NCI-H2107 treated with DMSO at 0.1 percent for 48 hours (cell line): ENCODE results near the gene RASGRF2.
"Not testable (repeated sequence)": the region's sequence is repeated elsewhere in the genome, so short reads cannot be mapped to it uniquely, and the experiment has no call there.

ENCODE experiments used
- DNase-seq: peaks from one replicate; lab custom pipeline; 2025; ENCODE audit not compliant: unreplicated experiment; lab: John Stamatoyannopoulos, UW

Gene RASGRF2

DNA sequence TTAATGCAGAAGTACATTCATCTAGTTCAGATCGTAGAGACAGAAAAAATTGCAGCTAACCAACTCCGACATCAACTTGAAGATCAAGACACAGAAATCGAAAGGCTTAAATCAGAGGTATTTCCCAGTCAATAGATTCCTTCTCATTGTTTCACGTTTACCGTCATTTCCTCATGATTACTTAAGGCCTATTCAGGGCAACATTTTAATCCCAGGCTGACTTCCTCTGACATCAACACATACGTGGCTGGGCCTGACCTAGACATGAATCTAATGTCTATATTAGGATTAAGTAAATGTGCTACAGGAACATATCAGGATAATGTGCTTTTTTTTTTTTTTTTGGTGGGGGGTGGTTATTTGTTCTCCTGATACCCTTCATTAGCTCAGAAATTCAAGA, 107.9 kb downstream of the RASGRF2 start:
- DNase-seq: no peak

DNA sequence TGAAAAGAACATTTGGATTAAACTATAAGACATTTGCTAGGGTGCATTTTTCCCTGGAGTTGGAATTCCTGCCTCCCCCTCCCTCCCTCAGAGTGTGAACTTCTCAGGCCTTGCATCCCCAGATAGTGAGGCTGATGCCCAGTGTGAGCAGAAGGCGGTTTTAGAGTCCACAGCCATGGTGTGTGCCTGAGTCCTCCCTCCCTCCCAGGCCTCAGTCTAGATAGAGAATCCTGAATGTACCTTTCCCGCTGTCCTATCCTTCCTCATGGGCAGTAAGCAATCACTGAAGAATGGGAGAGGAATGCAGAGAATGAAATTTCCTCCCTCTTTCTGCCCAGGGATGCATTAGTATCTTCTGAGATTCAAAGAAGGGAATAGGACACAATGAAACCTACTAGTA, 108.5 kb downstream of the RASGRF2 start:
- no peak for DNase-seq

DNA sequence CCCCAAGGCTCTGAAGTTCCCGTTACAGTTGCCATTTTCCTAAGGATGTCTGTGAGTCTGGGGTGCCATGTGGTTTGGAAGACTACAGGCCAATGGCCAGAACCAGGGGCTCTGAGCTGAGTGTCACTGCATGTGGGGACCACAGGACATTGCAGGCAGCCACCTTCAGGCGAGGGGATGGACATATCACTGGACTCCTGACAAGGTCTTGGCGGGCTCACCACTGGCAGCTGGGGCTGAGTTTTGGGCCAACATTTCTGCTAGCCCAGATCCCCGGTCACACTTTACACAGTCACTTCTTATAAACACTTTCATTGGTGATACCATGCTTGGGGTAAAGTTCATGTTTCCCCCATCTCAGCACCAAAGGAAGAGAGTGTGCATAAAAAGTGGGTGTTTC, 109.8 kb downstream of the RASGRF2 start:
- DNase-seq: no peak

DNA sequence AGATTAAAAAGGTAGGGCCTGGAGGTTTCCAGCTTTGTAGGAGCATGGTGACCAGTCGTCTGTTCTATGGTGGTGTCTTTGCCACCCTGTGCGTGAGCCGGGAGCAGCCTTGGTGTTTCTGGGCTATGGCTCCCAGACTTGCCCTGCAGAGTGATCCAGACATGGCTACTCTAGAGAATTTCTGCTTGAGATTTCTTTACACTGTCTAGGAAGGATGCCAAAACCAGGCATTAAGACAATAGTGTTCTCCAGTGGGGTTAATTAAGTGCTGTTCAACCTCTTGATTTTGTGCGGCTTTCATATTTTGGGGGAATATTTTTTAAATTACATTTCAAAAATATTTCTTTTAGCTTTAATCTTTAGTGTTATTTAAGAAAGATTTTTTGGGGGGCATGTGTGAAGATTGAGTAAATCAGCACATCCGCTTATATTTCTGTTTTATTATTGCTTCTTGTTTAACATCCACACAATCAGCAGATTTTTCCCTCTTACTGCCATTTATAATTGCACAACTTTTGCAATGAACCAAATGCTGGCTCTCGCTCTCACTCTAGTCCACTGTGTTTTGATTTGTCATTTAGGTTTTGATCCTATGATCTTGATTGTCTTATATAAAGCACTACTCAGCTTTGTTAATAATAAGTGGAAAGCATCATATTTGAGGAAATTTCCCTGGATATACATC, 110.5 kb downstream of the RASGRF2 start:
- no peak for DNase-seq

DNA sequence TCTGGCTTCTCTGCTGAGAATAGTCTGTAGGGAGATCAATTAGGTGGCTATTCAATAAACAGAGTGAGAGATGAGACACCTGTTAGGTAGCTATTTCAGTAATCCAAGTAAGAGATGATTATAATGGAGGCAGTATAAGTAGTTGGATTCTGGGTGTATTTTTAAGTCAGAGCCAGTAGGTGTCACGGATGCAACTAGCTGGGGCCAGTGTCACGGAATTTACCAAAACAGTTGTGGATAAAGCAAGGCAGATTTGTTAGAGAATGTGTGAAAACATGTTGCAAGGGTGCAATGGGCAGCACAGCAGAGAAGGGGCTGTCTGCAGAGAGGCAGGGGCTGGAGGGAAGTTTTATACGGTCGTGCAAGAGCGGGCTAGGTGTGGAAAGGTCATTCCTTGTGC, 114.9 kb downstream of the RASGRF2 start:
- DNase-seq: no peak

DNA sequence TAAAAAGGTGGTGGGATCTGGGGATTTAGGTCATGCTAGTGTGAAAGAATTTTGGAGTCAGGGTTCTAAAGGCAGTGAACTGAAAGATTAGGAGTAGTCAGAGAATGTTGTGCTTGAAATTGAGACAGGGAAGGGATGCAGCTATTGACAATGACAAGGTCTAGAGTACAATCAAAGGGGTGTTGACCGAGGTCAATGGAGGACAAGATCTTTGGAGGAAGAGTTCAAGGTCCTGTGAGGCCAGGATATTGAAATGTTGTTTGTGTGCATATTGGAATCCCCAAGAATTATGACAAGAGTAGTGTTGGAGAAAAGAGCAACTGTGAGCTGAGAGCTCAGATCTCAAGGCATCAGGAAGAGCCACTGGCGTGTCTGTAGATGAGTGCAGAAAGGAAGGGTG, 116.9 kb downstream of the RASGRF2 start:
- DNase-seq: no peak

DNA sequence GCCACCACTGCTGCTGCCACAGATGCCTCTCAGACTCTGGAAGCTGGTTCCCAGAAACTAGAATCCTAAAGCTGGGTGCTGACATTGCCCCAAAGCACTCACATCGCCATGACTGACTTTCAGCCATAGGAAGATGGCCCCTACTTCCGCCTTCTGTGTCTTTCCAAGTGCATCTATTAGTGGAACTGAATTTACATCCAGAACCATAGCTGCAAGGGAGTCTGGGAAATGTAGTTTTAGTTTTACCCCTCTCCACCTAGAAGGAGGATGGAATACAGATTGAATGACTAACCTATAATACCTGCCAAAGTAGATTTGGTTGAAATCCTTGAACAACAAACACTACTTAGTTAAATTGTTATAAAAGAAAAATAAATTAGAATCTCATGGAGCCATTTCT, 118.8 kb downstream of the RASGRF2 start:
- no peak for DNase-seq

DNA sequence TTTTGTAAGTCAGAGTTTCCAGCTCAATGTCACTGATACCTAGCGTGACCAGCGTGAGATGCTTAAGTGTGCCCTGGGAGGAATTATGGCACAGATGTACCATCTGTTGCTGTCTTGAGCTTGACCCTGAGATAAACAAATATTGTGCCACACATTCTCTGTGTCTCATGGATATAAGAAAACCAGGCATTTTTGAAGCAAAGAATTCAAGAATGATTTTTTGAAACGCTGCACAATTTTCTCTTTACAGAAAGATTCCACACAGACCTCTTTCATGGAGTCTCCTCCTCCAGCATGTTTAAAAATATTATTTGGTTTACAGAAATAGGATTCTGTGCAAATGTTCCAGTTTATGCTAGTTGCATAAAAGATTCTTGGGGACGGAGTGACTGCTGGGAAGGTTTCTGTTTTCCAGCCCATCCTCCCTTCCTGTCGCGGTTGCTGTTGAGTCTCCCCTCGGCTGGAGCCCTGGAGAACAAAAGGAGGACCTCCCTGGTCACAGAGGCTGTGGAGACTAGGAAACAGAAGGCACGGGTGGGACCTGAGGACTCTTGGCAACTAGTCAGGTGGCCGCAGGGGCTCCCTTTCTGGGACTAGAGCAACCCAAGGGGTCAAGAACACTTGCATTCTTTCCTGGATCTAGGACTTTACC, 120.8 kb downstream of the RASGRF2 start:
- no peak for DNase-seq

DNA sequence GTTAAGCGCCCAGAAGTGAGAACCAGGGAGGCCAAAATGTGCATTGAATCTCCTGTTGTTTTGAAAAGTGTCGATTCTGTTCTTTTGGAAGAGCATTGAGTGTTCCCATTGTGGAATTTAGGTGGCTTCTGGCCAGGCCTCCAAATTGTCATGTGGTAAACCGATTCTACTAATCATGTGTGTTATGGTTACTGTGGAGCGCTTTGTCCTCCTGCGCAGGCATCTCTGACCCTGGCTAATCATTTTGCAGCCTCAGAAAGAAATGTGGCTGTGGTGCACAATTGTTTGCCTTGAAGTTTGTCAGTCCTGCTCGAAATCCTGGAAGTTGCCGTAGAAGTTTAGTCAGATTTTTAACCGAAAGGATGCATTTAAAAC, 121.3 kb downstream of the RASGRF2 start:
- no peak for DNase-seq

DNA sequence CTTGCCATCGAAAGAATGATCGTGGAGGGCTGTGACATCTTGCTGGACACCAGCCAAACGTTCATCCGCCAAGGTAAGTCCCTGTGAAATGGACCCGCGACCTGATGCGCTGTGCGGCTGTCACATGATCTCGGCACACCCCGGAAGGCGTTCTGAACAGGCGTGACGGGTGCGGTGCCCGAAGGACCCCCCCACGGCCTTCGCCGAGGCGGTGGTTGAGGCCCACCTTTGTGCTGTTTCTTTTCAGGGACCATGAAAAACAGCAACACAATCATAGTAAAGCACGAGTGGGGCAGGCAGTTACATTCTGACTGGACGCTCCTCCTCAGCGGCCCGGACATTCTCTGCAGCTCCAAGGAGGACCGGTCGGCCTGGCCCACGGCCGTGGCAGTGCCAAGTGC, 126.7 kb downstream of the RASGRF2 start:
- DNase-seq: no peak

DNA sequence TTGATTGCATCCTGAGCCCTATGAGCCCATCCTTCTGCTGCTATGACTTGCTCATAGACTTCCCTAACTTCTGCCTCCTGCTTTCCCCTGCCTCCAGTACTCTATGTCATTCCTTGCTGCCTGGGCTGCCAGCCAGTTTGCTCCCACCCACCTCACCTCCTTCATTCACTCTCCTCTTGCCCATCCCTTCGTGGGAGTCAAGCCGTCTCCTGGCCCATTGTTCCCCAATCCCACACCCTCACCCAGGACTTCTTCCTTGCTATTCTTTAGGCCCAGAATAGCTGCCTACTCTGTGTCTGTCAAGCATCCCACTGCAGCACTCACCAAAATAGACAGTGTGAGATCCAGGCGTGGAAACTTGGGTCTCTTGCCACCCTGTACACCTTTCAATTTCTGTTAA, 131.0 kb downstream of the RASGRF2 start:
- no peak for DNase-seq

DNA sequence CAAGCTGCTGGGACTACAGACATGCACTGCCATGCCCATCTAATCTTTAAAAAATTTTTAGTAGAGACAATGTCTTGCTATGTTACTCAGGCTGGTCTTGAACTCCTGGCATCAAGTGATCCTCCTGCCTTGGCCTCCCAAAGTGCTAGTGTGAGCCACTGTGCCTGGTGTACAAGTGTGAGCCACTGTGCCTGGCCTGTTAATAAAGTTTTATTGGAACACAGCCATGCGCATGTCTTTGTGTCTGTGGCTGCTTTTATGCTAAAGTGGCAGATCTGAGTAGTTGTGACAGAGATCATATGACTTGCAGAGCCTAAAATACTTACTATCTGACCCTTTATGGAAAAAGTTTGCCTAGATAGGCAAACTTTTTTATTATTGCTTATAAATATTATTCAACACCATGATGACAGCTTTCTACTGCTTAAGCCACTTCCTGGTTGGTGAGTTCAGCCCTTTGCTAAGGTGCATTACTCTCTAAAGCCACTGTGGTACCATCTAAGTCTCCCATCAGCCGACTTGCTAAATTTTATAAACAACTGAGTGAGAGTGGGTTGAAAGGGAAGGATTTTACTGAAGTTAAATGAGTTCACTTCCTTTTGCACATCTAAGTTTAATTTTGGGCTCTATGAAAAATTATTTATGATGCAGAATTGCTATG, 133.5 kb downstream of the RASGRF2 start:
- DNase-seq: no peak

DNA sequence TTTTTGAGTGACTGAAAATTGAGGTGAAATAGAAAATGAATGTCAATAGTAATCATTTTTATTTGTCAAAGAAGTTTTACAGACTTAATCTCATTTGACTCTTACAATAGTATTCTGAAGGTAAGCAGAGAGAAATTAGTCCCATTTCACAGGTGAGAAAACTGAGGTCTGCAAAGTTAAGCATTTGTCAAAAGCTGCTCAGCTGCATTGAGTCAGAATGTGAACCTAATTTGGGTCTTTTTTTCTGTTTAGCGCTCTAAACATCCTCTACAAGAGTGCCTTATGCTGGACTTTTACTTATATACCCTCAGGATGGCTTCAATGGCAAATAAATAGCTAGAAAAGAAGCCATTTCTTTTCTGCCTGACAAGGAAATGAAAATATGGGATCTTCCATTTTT, 135.7 kb downstream of the RASGRF2 start:
- DNase-seq: no peak

DNA sequence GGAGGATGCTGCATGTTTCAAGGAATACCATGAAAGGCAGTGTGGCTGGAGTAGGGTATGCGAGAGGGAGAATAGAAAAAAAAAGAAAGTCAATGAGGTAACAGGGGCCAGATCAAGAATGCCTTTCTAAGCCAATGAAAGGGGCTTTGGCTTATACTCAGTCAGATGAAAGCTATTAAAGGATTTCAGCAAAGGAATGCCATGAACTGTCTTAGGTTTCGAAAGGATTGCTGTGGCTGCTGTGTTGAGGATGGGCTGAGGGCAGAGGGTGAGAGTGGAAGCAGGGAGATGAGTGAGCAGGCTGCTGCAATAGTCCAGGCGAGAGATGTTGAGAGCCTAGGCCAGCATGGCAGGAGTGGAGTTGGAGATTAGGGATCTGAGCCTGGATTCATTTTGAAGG, 137.6 kb downstream of the RASGRF2 start:
- no peak for DNase-seq

DNA sequence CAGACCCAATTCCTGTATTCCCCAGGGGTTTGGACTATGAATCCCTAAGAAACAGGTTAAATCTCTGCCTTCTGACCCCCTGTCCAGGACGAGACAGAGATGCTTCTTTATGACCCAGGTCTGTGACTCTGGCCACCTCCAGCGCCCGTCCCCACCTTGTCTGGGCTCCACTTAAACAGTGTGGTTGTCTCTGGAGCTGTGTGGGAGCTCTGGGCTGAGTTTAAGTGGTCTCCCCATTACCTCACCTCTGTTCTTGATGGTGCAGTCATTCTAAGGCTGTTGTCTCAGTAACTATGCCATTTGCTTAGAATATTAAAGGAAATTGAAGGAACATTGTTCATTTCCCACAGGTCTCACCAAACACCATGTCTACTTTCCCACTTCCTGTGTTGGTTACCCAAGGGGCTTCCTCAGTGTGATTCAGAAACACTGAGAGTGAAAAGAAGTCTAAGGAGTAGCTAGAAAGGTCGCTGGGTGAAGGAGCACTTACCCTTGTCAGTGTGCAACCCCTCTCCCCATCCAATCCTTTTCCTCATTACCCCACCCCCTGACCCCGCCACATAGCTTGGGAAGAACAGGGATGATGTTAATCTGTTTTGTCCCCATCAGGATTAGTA, 145.2 kb downstream of the RASGRF2 start:
- DNase-seq: no peak

DNA sequence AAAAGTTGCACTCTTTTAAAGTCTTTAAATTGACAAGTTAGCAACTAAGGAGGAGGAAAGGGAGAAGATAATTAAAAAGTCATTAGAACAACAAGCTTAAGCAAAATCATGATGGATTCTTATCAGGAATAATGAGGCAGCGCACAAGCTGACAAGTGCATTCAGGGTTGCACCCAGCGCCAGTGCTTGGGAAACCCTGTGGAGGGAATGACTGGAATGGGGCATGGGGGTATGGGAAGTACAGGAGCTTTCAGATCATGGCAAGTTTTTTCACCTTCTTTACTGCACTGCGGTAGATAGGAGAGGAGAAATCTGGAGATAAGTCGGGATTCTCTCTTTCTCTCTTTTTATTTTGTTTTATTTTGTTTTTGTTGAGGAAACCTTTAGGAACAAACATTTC, 155.1 kb downstream of the RASGRF2 start:
- no peak for DNase-seq

DNA sequence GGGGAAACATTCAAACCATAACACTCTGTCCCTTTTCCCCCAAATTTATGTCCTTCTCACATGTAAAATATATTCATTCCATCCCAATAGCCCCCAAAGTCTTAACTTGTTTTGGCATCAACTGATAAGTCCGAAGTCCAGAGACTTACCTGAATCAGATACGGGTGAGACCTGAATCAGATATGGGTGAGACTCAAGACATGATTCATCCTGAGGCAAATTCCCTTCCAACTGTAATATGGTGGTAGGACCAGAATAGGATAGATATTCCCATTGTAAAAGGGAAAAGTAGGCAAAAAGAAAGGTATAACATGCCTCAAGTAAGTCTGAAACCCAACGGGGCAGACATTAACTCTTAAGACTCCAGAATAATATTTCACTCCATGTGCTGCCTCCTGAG, 157.4 kb downstream of the RASGRF2 start:
- no peak for DNase-seq

DNA sequence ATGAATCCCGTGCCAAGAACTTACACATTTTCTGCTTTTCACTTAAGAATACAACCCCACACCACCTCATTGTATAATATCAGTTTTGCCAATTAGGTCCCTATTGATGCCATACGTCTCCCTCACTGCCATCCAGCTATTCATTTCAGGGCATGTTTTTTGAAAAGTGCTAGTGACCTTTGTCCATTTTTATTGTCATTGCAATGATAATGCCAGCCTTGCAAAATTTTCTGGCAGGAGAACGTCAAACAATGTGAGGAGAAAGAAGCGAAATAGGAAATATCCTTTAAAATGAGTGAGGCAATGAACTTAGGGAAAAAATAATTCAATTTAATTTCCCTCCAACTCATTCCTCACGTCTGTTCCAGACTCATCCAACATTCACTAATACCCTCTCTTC, 161.1 kb downstream of the RASGRF2 start:
- DNase-seq: no peak

DNA sequence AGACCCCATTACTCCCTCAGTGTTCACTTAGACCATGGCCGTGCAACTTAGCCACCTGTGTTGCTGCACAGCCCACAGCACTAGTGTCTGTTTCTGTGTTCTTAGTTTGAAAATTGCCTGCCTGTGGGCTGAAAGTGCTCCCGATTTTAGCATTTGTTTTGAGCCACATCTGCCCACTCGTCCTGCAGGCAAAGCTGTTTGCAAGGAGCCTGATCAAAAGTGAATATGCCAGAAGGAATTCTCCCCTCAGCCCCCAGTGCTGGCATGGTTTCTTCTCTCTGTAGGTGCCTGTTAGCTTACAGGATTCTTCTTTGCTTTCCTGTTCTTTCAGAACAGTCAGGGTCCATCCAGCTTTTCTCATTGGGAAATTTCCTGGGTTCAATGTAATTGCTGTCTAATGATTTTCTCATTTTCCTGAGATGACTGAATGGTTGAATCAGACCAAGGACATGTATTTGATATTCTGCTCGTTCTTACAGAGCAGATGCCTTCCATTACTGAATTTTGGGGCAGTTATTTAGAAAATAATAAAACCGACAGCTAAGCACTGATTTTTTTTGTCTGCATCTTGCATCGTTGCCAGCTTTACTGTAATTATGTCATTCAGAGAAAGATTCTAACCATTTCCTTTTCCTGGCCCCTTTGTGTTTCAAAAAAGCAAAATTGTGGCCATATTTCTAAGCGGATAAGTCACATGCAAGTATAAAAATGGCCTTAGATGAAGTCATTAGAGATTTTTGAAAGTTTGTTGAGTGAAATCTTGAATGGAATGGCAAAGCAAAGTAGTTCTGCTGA, 161.9 kb downstream of the RASGRF2 start:
- no peak for DNase-seq

DNA sequence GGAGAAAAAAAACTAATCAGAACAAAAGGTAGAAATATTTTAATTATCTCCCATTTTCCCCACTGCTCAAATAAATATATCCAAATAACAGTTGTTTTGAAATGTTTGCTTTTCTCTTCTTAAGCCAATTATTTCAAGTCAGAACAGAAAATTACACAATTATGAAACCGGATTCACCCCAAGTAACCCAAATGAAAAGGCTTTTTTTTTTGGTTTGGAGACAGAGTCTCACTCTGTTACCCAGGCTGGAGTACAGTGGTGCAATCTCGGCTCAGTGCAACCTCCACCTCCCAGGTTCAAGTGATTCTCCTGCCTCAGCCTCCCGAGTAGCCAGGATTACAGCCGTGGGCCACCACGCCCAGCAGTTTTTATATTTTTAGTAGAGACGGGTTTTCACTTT, 164.5 kb downstream of the RASGRF2 start:
- not testable (repeated sequence) for DNase-seq

DNA sequence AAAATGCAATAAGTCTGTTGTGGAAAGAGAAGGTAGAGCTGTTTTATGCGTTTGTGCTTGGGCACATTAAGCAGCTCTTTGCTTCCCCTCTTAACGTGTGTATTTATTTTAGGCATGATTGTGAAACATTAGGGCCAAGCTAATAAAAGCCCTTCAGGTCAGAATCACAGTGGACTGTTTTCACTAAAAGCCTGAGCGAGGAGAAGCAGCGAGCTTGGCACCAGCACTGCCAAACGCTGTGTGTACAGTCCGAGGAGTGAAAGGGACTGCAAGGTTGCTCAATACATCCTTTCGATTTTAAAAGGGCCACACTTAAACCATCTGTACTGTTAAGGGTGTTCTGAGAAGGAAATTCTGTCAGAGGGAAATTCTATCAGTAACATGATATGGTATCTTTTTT, 165.8 kb downstream of the RASGRF2 start:
- DNase-seq: peak; percentile 2
